Stimulated activated CD8-positive, alpha-beta memory T cell treated with anti-CD3 and anti-CD28 coated beads, Interleukin-15, amount 100 ng/mL, for 4 hours (primary cell): ENCODE measurements around the gene SLC1A3.

Experiments
- DNase-seq, 2 donors: peaks; one replicate each; pipeline ENCODE4 v3.0.0-alpha.2; 2020; ENCODE audit warnings: low read depth in 2 of 2

SLC1A3 gene

GRCh38 chr5:36599986-36600779 is 6.2 kb upstream of the SLC1A3 start:
- no peak for DNase-seq

- no peak for DNase-seq
Observed at GRCh38 chr5:36600917-36601527, 5.4 kb upstream of the SLC1A3 start.

GRCh38 chr5:36602704-36603321 is 3.6 kb upstream of the SLC1A3 start:
- DNase-seq, result no peak

- no peak for DNase-seq
Observed at GRCh38 chr5:36605241-36605640, 1.2 kb upstream of the SLC1A3 start.

GRCh38 chr5:36606036-36606427 is 374 bp upstream of the SLC1A3 start:
- no peak for DNase-seq

- no peak for DNase-seq
Observed at GRCh38 chr5:36607114-36607571, 737 bp downstream of the SLC1A3 start.

- no peak for DNase-seq
Observed at GRCh38 chr5:36607838-36608783, 1.7 kb downstream of the SLC1A3 start.

- DNase-seq, result no peak
Observed at GRCh38 chr5:36610621-36611020, 4.2 kb downstream of the SLC1A3 start.

GRCh38 chr5:36611520-36612274 is 5.3 kb downstream of the SLC1A3 start:
- DNase-seq, result no peak

GRCh38 chr5:36613241-36613640 is 6.8 kb downstream of the SLC1A3 start:
- DNase-seq, result no peak

GRCh38 chr5:36613771-36614656 is 7.6 kb downstream of the SLC1A3 start:
- no peak for DNase-seq

- no peak for DNase-seq
Observed at GRCh38 chr5:36614657-36615308, 8.4 kb downstream of the SLC1A3 start.

- no peak for DNase-seq
Observed at GRCh38 chr5:36619012-36619635, 12.7 kb downstream of the SLC1A3 start.

- no peak for DNase-seq
Observed at GRCh38 chr5:36621985-36622384, 15.6 kb downstream of the SLC1A3 start.

GRCh38 chr5:36623832-36624231 is 17.4 kb downstream of the SLC1A3 start:
- DNase-seq, result no peak

GRCh38 chr5:36624277-36624676 is 17.9 kb downstream of the SLC1A3 start:
- no peak for DNase-seq

GRCh38 chr5:36628695-36629094 is 22.3 kb downstream of the SLC1A3 start:
- no peak for DNase-seq

- DNase-seq, result no peak
Observed at GRCh38 chr5:36629729-36630128, 23.3 kb downstream of the SLC1A3 start.
